OCI-LY7 (cell line): ENCODE measurements around the gene BMP15. TPM values are rescaled to one million over a fixed set of nuclear protein-coding genes. Genes with fewer than 3 reads are reported as not detected.
A peak's percentile ranks its signal among the peaks of the same experiment; 100 is the strongest.

Experiments used
- BruUV-seq: library from RNA; stranded (reverse); fragments of 400-500 nt; replicated peaks from 2 replicates; lab custom pipeline; 2021; lab: Mats Ljungman, UMichigan
- CTCF ChIA-PET: fragments of 300-600 bp; sonication (Branson Sonifier 250); formaldehyde crosslinking; loops from one replicate; lab custom pipeline; 2022; ENCODE audit warnings: antibody characterized with exemption; ENCODE audit not compliant: unreplicated experiment; lab: Charles Lee
- POLR2A ChIA-PET: fragments of 300-600 bp; sonication (Branson Sonifier 250); formaldehyde crosslinking; loops from one replicate; lab custom pipeline; 2022; ENCODE audit warnings: antibody characterized with exemption; lab: Charles Lee
- DNase-seq: peaks from one replicate; pipeline ENCODE4 v3.0.0-alpha.2; 2015; ENCODE audit warnings: low spot score
- H2AFZ ChIP-seq: fragments of 200-600 bp; sonication (generic), shearing (Covaris generic); 2 replicates; pipeline ENCODE4 v1.6.1; 2014; ENCODE audit warnings: mild to moderate bottlenecking, antibody characterized with exemption, low read length, moderate library complexity
- H3K27ac ChIP-seq: fragments of 200-600 bp; sonication (generic); 2 replicates; pipeline ENCODE4 v1.5.1; 2014; ENCODE audit warnings: mixed run types, low read depth, mild to moderate bottlenecking, moderate library complexity, low read length, inconsistent platforms; ENCODE audit not compliant: poor library complexity, severe bottlenecking
- H3K36me3 ChIP-seq: fragments of 200-600 bp; sonication (generic); 2 replicates; pipeline ENCODE4 v1.6.1; 2014; ENCODE audit warnings: mild to moderate bottlenecking, antibody characterized with exemption, low read length, moderate library complexity, mixed read lengths; ENCODE audit not compliant: insufficient read depth
- H3K4me1 ChIP-seq: fragments of 200-600 bp; sonication (generic); 2 replicates; pipeline ENCODE4 v1.5.1; 2014; ENCODE audit warnings: mild to moderate bottlenecking, low read length; ENCODE audit not compliant: insufficient read depth, poor library complexity, severe bottlenecking
- H3K4me2 ChIP-seq: fragments of 200-600 bp; sonication (generic); 2 replicates; pipeline ENCODE4 v1.6.1; 2014; ENCODE audit warnings: mild to moderate bottlenecking, low read length
- H3K4me3 ChIP-seq: fragments of 200-600 bp; sonication (generic); 2 replicates; pipeline ENCODE4 v1.5.1; 2014; ENCODE audit warnings: mild to moderate bottlenecking, low read depth, low read length; ENCODE audit not compliant: poor library complexity, severe bottlenecking
- H3K79me2 ChIP-seq: fragments of 200-600 bp; sonication (generic); 2 replicates; pipeline ENCODE4 v1.6.1; 2016; ENCODE audit warnings: low read depth, mild to moderate bottlenecking, low read length, moderate library complexity, mixed read lengths; ENCODE audit not compliant: insufficient read depth
- H3K9me2 ChIP-seq: fragments of 200-600 bp; sonication (generic); 2 replicates; pipeline ENCODE4 v1.6.1; 2016; ENCODE audit warnings: mild to moderate bottlenecking, low read length, mixed read lengths; ENCODE audit not compliant: insufficient read depth
- H3K9me3 ChIP-seq: fragments of 200-600 bp; sonication (generic); 2 replicates; pipeline ENCODE4 v1.6.1; 2014; ENCODE audit warnings: mild to moderate bottlenecking, mixed run types, low read length, mixed read lengths
- H4K20me1 ChIP-seq: fragments of 200-600 bp; sonication (generic); 2 replicates; pipeline ENCODE4 v1.6.1; 2014; ENCODE audit warnings: mild to moderate bottlenecking, antibody characterized with exemption, low read length, moderate library complexity, mixed read lengths; ENCODE audit not compliant: insufficient read depth
- CTCF ChIP-seq: fragments of 200-600 bp; sonication (generic); conservative IDR thresholded peaks from 2 replicates; pipeline ENCODE4 v1.5.1; 2014; ENCODE audit warnings: mild to moderate bottlenecking, antibody characterized with exemption, low read length, moderate library complexity, mixed read lengths
- EZH2phosphoT487 ChIP-seq: fragments of 200-600 bp; sonication (generic); IDR thresholded peaks from 2 replicates; pipeline ENCODE4 v1.6.1; 2018; ENCODE audit warnings: low read depth, borderline replicate concordance, mild to moderate bottlenecking, mixed run types, antibody characterized with exemption, low read length, moderate library complexity, mixed read lengths
- intact Hi-C: fragments of 100-400 bp; cut with micrococcal nuclease; formaldehyde crosslinking; loops from one replicate; pipeline ENCODE4 v1.10.0; 2022; ENCODE audit not compliant: unreplicated experiment
- total RNA-seq, 2 experiments: library from RNA; depleted of rRNA in 1 of 2; stranded (reverse); fragments of >200 nt in 1 of 2; shearing (Covaris generic) in 1 of 2; gene quantifications; 2 replicates each; pipeline ENCODE4 v1.2.3, GENCODE V29; 2014 to 2022

Gene BMP15
- total RNA-seq, 2 experiments from 2014 or later, result not detected

GRCh38 chrX:50905334-50905733, 5.2 kb upstream of the BMP15 start:
- intact Hi-C loops, result loop anchor here (10.0 kb wide), 1 partner anchor 211 kb away; no protein-coding TSS in a partner anchor
- TF ChIP-seq EZH2phosphoT487, result no peak
- peak; percentile 65 for TF ChIP-seq CTCF

GRCh38 chrX:50913520-50913919, 3.0 kb downstream of the BMP15 start:
- intact Hi-C loops, result no loop called here
- CTCF ChIA-PET, result no interaction called here

More at GRCh38 chrX:50905334-50905733, 5.2 kb upstream of the BMP15 start:
- no peak overlapping the region for H2AFZ ChIP-seq
- H3K9me3 ChIP-seq, result no peaks in the 10 kb centered on the region
- CTCF ChIA-PET, result no interaction called here
- H3K9me2 ChIP-seq, result no peaks in the 10 kb centered on the region
- no peak overlapping the region for H3K4me2 ChIP-seq
- POLR2A ChIA-PET, result no interaction called here
- H4K20me1 ChIP-seq, result no peaks in the 10 kb centered on the region
- BruUV-seq, result no TSS peak
- H3K36me3 ChIP-seq, result no peaks in the 10 kb centered on the region
- H3K79me2 ChIP-seq, result no peaks in the 10 kb centered on the region
- no peak overlapping the region for H3K4me3 ChIP-seq
- no peaks in the 10 kb centered on the region for H3K4me1 ChIP-seq
- no peak overlapping the region for H3K27ac ChIP-seq
- DNase-seq, result peak; percentile 12

More at GRCh38 chrX:50913520-50913919, 3.0 kb downstream of the BMP15 start:
- Histone ChIP-seq H3K4me1 (no peaks in the 10 kb centered on the region), H3K9me2 (no peaks in the 10 kb centered on the region), H3K4me3 (no peak overlapping the region), H4K20me1 (no peaks in the 10 kb centered on the region), H3K79me2 (no peaks in the 10 kb centered on the region), H2AFZ (no peak overlapping the region), H3K36me3 (no peaks in the 10 kb centered on the region), H3K27ac (no peak overlapping the region), H3K4me2 (no peak overlapping the region), H3K9me3 (no peaks in the 10 kb centered on the region)
- TF ChIP-seq CTCF (no peak), EZH2phosphoT487 (no peak)
- POLR2A ChIA-PET, result no interaction called here
- DNase-seq, result no peak
- no TSS peak for BruUV-seq
